HEK293 (cell line): ENCODE results near the gene GPR179.
A peak's percentile ranks its signal among the peaks of the same experiment; 100 is the strongest.

ENCODE experiments used
- CTCF ChIA-PET: fragments of 350-600 bp; formaldehyde crosslinking; extraction: SDS; loops from one replicate; lab custom pipeline; 2021; ENCODE audit warnings: antibody characterized with exemption; lab: Yijun Ruan, JAX
- POLR2A ChIA-PET: fragments of 300-600 bp; formaldehyde crosslinking; extraction: SDS; loops from one replicate; lab custom pipeline; 2020; ENCODE audit warnings: antibody characterized with exemption, inconsistent platforms; lab: Yijun Ruan, JAX
- H3K27ac ChIP-seq: fragments of 200-500 bp; sonication (Bioruptor generic); 2 replicates; pipeline ENCODE4 v1.5.1; 2014; ENCODE audit warnings: low read depth, low read length, control low read depth, inconsistent platforms; ENCODE audit errors: extremely low read depth
- H3K36me3 ChIP-seq, 2 experiments: fragments of 200-500 bp in 1 of 2; sonication (Bioruptor generic) in 1 of 2; 1 replicate in 1 of 2; 2 replicates in 1 of 2; pipeline ENCODE4 v1.5.1; 2014 to 2017; ENCODE audit warnings: inconsistent platforms in 2 of 2, low read length in 2 of 2; ENCODE audit not compliant: control insufficient read depth in 2 of 2, insufficient read depth in 1 of 2
- H3K4me1 ChIP-seq: fragments of 200-500 bp; sonication (Bioruptor generic); 2 replicates; pipeline ENCODE4 v1.5.1; 2014; ENCODE audit warnings: mild to moderate bottlenecking, low read length, inconsistent platforms; ENCODE audit not compliant: control insufficient read depth, insufficient read depth
- H3K4me3 ChIP-seq: 2 replicates; pipeline ENCODE4 v1.5.1; 2011; ENCODE audit warnings: low read depth, mild to moderate bottlenecking, control low read depth, low read length, moderate library complexity
- H3K9me3 ChIP-seq: fragments of 200-500 bp; sonication (Bioruptor generic); 2 replicates; pipeline ENCODE4 v1.5.1; 2014; ENCODE audit warnings: low read depth, low read length, inconsistent platforms; ENCODE audit not compliant: control insufficient read depth, insufficient read depth
- GLIS1 ChIP-seq: fragments of 450-650 bp; formaldehyde crosslinking; IDR thresholded peaks from 2 replicates; pipeline ENCODE4 v1.5.1; 2016; ENCODE audit warnings: missing biosample characterization, missing genetic modification characterization
- GLIS2 ChIP-seq: fragments of 450-650 bp; formaldehyde crosslinking; IDR thresholded peaks from 2 replicates; pipeline ENCODE4 v1.5.1; 2016; ENCODE audit warnings: missing biosample characterization, missing genetic modification characterization
- KLF7 ChIP-seq: fragments of 450-650 bp; formaldehyde crosslinking; IDR thresholded peaks from 2 replicates; pipeline ENCODE4 v1.5.1; 2016; ENCODE audit warnings: missing biosample characterization, missing genetic modification characterization, borderline replicate concordance
- KLF9 ChIP-seq: fragments of 450-650 bp; formaldehyde crosslinking; IDR thresholded peaks from 2 replicates; pipeline ENCODE4 v1.5.1; 2016; ENCODE audit warnings: missing biosample characterization, missing genetic modification characterization, low read depth
- PATZ1 ChIP-seq: fragments of 450-650 bp; formaldehyde crosslinking; IDR thresholded peaks from 2 replicates; pipeline ENCODE4 v1.5.1; 2016; ENCODE audit warnings: missing biosample characterization, missing genetic modification characterization
- YY1 ChIP-seq: fragments of 450-650 bp; formaldehyde crosslinking; IDR thresholded peaks from 2 replicates; pipeline ENCODE4 v1.5.1; 2018; ENCODE audit warnings: missing biosample characterization, missing genetic modification characterization
- ZBTB11 ChIP-seq: fragments of 450-650 bp; formaldehyde crosslinking; conservative IDR thresholded peaks from 2 replicates; pipeline ENCODE4 v1.5.1; 2016; ENCODE audit warnings: low read depth, missing biosample characterization, missing genetic modification characterization
- ZBTB20 ChIP-seq: fragments of 450-650 bp; formaldehyde crosslinking; IDR thresholded peaks from 2 replicates; pipeline ENCODE4 v1.5.1; 2016; ENCODE audit warnings: missing biosample characterization, missing genetic modification characterization
- ZBTB26 ChIP-seq: fragments of 450-650 bp; formaldehyde crosslinking; optimal IDR thresholded peaks from 2 replicates; pipeline ENCODE3; 2016; ENCODE audit warnings: missing biosample characterization, mild to moderate bottlenecking, missing genetic modification characterization
- ZFHX2 ChIP-seq: fragments of 450-650 bp; formaldehyde crosslinking; conservative IDR thresholded peaks from 2 replicates; pipeline ENCODE4 v1.5.1; 2016; ENCODE audit warnings: missing biosample characterization, missing genetic modification characterization
- ZFP3 ChIP-seq: fragments of 450-650 bp; formaldehyde crosslinking; IDR thresholded peaks from 2 replicates; pipeline ENCODE4 v1.5.1; 2016; ENCODE audit warnings: low read depth, missing biosample characterization, missing genetic modification characterization
- ZFP41 ChIP-seq: fragments of 450-650 bp; formaldehyde crosslinking; IDR thresholded peaks from 2 replicates; pipeline ENCODE4 v1.5.1; 2016; ENCODE audit warnings: missing biosample characterization, missing genetic modification characterization, borderline replicate concordance
- ZNF335 ChIP-seq: fragments of 450-650 bp; formaldehyde crosslinking; conservative IDR thresholded peaks from 2 replicates; pipeline ENCODE4 v1.5.1; 2016; ENCODE audit warnings: missing biosample characterization, missing genetic modification characterization
- ZNF341 ChIP-seq: fragments of 450-650 bp; formaldehyde crosslinking; IDR thresholded peaks from 2 replicates; pipeline ENCODE4; 2016; ENCODE audit warnings: low read depth, missing biosample characterization, missing genetic modification characterization
- ZNF398 ChIP-seq: fragments of 450-650 bp; formaldehyde crosslinking; IDR thresholded peaks from 2 replicates; pipeline ENCODE4 v1.5.1; 2017; ENCODE audit warnings: missing biosample characterization, missing genetic modification characterization
- ZNF488 ChIP-seq: fragments of 450-650 bp; formaldehyde crosslinking; IDR thresholded peaks from 2 replicates; pipeline ENCODE4 v1.5.1; 2016; ENCODE audit warnings: missing biosample characterization, missing genetic modification characterization
- ZNF600 ChIP-seq: fragments of 450-650 bp; formaldehyde crosslinking; IDR thresholded peaks from 2 replicates; pipeline ENCODE4 v1.5.1; 2016; ENCODE audit warnings: missing biosample characterization, missing genetic modification characterization
- ZNF623 ChIP-seq: fragments of 450-650 bp; formaldehyde crosslinking; IDR thresholded peaks from 2 replicates; pipeline ENCODE4 v1.5.1; 2016; ENCODE audit warnings: missing biosample characterization, missing genetic modification characterization
- ZNF626 ChIP-seq: fragments of 450-650 bp; sonication (Bioruptor Pico); formaldehyde crosslinking; IDR thresholded peaks from 2 replicates; pipeline ENCODE4 v1.5.1; 2018; ENCODE audit warnings: missing biosample characterization, missing genetic modification characterization, inconsistent platforms
- ZSCAN16 ChIP-seq: fragments of 450-650 bp; formaldehyde crosslinking; IDR thresholded peaks from 2 replicates; pipeline ENCODE4 v1.5.1; 2016; ENCODE audit warnings: missing biosample characterization, missing genetic modification characterization
- ZXDB ChIP-seq: fragments of 450-650 bp; formaldehyde crosslinking; IDR thresholded peaks from 2 replicates; pipeline ENCODE4 v1.5.1; 2016; ENCODE audit warnings: missing biosample characterization, missing genetic modification characterization

Gene GPR179

GRCh38 chr17:38353086-38353604 lies 9.4 kb upstream of the GPR179 start:
- POLR2A ChIA-PET, result interaction anchor here (0.8 to 2.5 kb wide), 6 partner anchors 11 to 62 kb away, joined by 3 to 28 read pairs (median 6); no protein-coding TSS in a partner anchor
- no peaks in the 10 kb centered on the region for H3K9me3 ChIP-seq
- no peaks in the 10 kb centered on the region; a peak in 1 of 3 replicates for H3K36me3 ChIP-seq
- peak overlapping the region; percentile 35; the same call in 1 of the 2 replicates for H3K27ac ChIP-seq
- no peak for TF ChIP-seq YY1 (tag by site-specific recombination)
- no peak for TF ChIP-seq ZXDB (tag by site-specific recombination)
- no peak for TF ChIP-seq ZNF488 (tag by site-specific recombination)
- peak; percentile 56; the same call in 1 of the 2 replicates for TF ChIP-seq ZNF335 (tag by site-specific recombination)
- TF ChIP-seq ZSCAN16, result no peak
- CTCF ChIA-PET, result interaction anchor here (0.6 to 11.1 kb wide), 8 partner anchors 11 to 232 kb away, joined by 3 to 324 read pairs (median 4); no protein-coding TSS in a partner anchor
- H3K4me3 ChIP-seq, result peak overlapping the region; percentile 75
- H3K4me1 ChIP-seq, result peaks cover 22% of the 10 kb centered on the region

GRCh38 chr17:38352245-38353085 lies 8.7 kb upstream of the GPR179 start:
- POLR2A ChIA-PET, result interaction anchor here (0.6 to 2.5 kb wide), 6 partner anchors 12 to 63 kb away, joined by 3 to 28 read pairs (median 6); no protein-coding TSS in a partner anchor
- CTCF ChIA-PET, result interaction anchor here (0.6 to 11.1 kb wide), 7 partner anchors 17 to 233 kb away, joined by 3 to 324 read pairs (median 5); no protein-coding TSS in a partner anchor
- TF ChIP-seq KLF7 (tag by site-specific recombination), result no peak
- 0 out of 2 replicates have a peak, but pooled peaks have one; percentile 2 for TF ChIP-seq ZBTB11 (tag by site-specific recombination)
- TF ChIP-seq GLIS2, result peak; percentile 73
- 0 out of 2 replicates have a peak, but pooled peaks have one; percentile 7 for TF ChIP-seq ZNF600 (tag by site-specific recombination)
- no peak for TF ChIP-seq KLF9 (tag by site-specific recombination)
- TF ChIP-seq ZBTB26 (tag by site-specific recombination), result peak; percentile 20
- TF ChIP-seq ZNF341 (tag by site-specific recombination), result peak; percentile 72
- 0 out of 2 replicates have a peak, but pooled peaks have one; percentile 10 for TF ChIP-seq GLIS1 (tag by site-specific recombination)
- no peak for TF ChIP-seq ZNF623 (tag by site-specific recombination)
- no peak for TF ChIP-seq ZNF398 (tag by site-specific recombination)
- TF ChIP-seq PATZ1, result peak; percentile 49; the same call in 1 of the 2 replicates
- no peak for TF ChIP-seq ZNF626 (tag by site-specific recombination)
- peak; percentile 42 for TF ChIP-seq ZFHX2 (tag by site-specific recombination)
- peak; percentile 59; the same call in 1 of the 2 replicates for TF ChIP-seq ZBTB20 (tag by site-specific recombination)
- no peak for TF ChIP-seq ZFP3 (tag by site-specific recombination)
- TF ChIP-seq ZFP41 (tag by site-specific recombination), result no peak
- peak; percentile 84 for TF ChIP-seq ZNF335 (tag by site-specific recombination)

More at GRCh38 chr17:38352245-38353085, 8.7 kb upstream of the GPR179 start:
- Histone ChIP-seq H3K36me3 (no peaks in the 10 kb centered on the region; a peak in 1 of 3 replicates), H3K27ac (peak overlapping the region; percentile 83), H3K4me3 (peak overlapping the region; percentile 75), H3K9me3 (no peaks in the 10 kb centered on the region), H3K4me1 (peaks cover 17% of the 10 kb centered on the region)
